ENCODE data around the gene LAMA1. TPM values are rescaled to one million over a fixed set of nuclear protein-coding genes. Genes with fewer than 3 reads are reported as not detected.

Gene LAMA1
- total and polyA plus RNA-seq, 10 donors, result 0.20 to 2.3 (median 0.63) TPM

GRCh38 chr18:6954501-6954900 lies 163.1 kb downstream of the LAMA1 start:
- intact Hi-C loops (cut with DNase I; ENCODE audit: low total_unique reads), result no loop called here
- TF ChIP-seq POLR2A (IDR thresholded peaks at IDR 0.05) (no peak), CTCF (IDR thresholded peaks at IDR 0.05 in 8 of 11, conservative IDR thresholded peaks at IDR 0.05 in 3 of 11) (no peak), POLR2AphosphoS5 (IDR thresholded peaks at IDR 0.05) (no peak)
- no peak for DNase-seq
- Histone ChIP-seq H3K27ac (no peak overlapping the region), H3K4me3 (no peak overlapping the region), H3K36me3 (no peaks in the 10 kb centered on the region), H3K9me3 (peaks cover 0 to 3% (median 0%) of the 10 kb centered on the region in 8 donors), H3K4me1 (peaks cover 0 to 5% (median 0%) of the 10 kb centered on the region in 6 donors), H3K27me3 (replicated peaks in 1 of 7) (no peaks in the 10 kb centered on the region)
- 76 to 84% (median 78%) methylated on average over 4 of the region's 4 CpGs for whole genome bisulfite sequencing, 5 donors

DNA sequence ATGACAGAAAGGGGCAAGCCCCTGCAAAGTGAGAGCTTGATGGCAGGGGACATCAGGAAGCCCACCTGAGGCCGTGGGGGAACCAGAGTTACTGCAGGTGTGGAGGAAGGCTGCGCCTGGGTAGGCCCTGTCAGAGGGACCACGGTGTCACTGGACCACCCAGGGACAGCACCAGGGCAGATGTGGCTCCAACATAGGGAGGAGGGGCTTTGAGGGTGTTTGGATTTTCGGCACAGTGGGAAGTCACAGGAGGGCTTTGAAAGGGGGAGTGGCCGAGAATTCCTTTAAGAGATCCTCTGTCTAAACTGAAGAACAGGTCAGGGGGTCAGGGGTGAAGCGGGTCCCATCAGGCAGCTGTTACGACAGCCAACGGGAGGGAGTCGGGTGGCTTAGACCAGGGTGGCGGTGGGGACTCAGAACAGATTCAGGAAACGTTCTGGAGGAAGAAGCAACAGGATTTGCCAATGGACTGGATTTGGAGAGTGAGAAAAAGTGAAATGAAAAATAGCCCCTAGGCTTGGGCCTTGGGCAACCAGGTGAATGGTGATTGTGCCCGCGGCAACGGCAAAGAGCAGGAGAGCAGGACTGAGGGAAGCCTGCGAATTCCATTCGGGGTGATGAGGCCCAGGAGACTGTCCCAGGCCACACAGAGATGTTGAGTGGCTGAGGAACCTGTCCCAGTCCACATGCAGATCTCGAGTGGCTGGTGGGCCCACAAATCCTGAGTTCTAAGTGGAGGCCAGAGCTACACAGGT lies 166.1 kb downstream of the LAMA1 start:
- H3K27ac ChIP-seq, result no peak overlapping the region
- H3K36me3 ChIP-seq, result no peaks in the 10 kb centered on the region
- intact Hi-C loops (cut with DNase I; ENCODE audit: low total_unique reads), result no loop called here
- no peaks in the 10 kb centered on the region for H3K4me1 ChIP-seq
- no peak overlapping the region for H3K4me3 ChIP-seq
- H3K9me3 ChIP-seq, result no peaks in the 10 kb centered on the region
- WGBS, 5 donors, result 76 to 88% (median 79%) methylated on average over 17 of the region's 17 CpGs
- no peak for DNase-seq
- TF ChIP-seq POLR2AphosphoS5 (IDR thresholded peaks at IDR 0.05) (no peak), CTCF (IDR thresholded peaks at IDR 0.05 in 8 of 11, conservative IDR thresholded peaks at IDR 0.05 in 3 of 11) (no peak), POLR2A (IDR thresholded peaks at IDR 0.05) (no peak)
- H3K27me3 ChIP-seq (replicated peaks in 1 of 7), result no peaks in the 10 kb centered on the region

DNA sequence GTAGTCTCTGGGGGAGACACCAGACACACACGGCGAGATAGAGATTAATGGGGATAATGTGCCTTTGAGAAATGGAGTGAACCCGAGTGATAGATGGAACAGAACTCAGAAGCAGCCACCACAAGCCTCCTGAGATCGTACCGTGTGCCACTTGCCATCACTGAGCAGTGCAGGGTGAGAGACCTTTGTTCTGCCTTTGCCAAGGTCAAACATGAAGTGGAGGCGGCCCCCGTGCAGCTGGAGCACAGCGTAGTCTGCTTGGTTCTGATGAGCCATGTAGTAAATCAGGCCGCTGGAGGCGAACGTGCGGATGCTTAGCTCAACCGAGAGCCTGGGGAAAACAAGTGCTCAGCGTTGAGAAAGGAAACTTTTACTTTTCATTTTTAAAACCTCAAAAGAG lies 167.0 kb downstream of the LAMA1 start:
- Histone ChIP-seq H3K4me3 (no peak overlapping the region), H3K27ac (no peak overlapping the region), H3K9me3 (no peaks in the 10 kb centered on the region), H3K4me1 (no peaks in the 10 kb centered on the region), H3K27me3 (replicated peaks in 1 of 7) (no peaks in the 10 kb centered on the region), H3K36me3 (no peaks in the 10 kb centered on the region)
- 72 to 81% (median 74%) methylated on average over 14 of the region's 14 CpGs for WGBS, 5 donors
- TF ChIP-seq CTCF (IDR thresholded peaks at IDR 0.05 in 8 of 11, conservative IDR thresholded peaks at IDR 0.05 in 3 of 11), result no peak
- TF ChIP-seq POLR2AphosphoS5 (IDR thresholded peaks at IDR 0.05), result no peak
- no peak for TF ChIP-seq POLR2A (IDR thresholded peaks at IDR 0.05)
- intact Hi-C loops (cut with DNase I; ENCODE audit: low total_unique reads), result no loop called here
- no peak for DNase-seq

DNA sequence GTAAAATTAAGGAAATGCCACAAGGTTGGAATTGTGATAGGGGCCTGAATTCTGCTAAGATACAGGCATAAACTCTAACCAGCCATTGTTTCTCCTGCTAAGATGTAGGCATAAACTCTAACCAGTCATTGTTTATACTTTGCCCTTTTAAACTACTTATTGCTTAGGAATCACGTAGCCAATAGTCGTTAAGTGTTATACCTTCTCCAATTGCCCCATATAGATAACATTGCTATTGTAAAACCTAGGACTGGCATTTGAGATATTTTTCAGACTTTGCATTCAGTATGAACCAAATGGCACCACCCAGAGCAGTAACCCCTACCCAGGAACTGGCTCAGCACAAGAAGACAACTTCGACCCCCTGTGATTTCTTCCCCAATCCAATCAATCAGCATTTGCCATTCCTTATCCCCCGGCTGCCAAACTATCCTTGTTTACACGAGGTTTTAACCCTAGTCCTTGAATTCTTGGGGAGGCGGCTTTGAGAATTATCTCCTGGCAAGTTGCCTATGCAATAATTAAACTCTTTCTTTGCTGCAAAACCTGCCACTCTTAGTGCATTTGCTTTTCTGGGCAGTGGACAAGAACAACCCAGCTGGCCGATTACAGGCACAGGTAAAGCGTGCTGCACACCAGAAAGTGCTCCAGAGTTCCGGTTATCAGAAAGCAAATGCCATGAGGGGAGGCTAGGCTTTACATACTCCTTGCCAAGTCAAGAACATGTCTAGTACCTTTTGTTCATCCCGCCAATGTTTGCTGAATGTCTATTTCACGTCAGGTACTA lies 167.6 kb downstream of the LAMA1 start:
- no peaks in the 10 kb centered on the region for H3K9me3 ChIP-seq
- no peak overlapping the region for H3K4me3 ChIP-seq
- H3K4me1 ChIP-seq, result no peaks in the 10 kb centered on the region
- no peaks in the 10 kb centered on the region for H3K36me3 ChIP-seq
- intact Hi-C loops (cut with DNase I; ENCODE audit: low total_unique reads), result no loop called here
- 76 to 88% (median 81%) methylated on average over 11 of the region's 11 CpGs for WGBS, 5 donors
- H3K27me3 ChIP-seq (replicated peaks in 1 of 7), result no peaks in the 10 kb centered on the region
- DNase-seq, result no peak
- H3K27ac ChIP-seq, result no peak overlapping the region
- TF ChIP-seq CTCF (IDR thresholded peaks at IDR 0.05 in 8 of 11, conservative IDR thresholded peaks at IDR 0.05 in 3 of 11) (no peak), POLR2AphosphoS5 (IDR thresholded peaks at IDR 0.05) (no peak), POLR2A (IDR thresholded peaks at IDR 0.05) (no peak)
